HG03025 (cell line): ENCODE results near the gene NHERF2.

ENCODE experiments used
- ATAC-seq: cut with Tn5 transposase; IDR thresholded peaks from one replicate; pipeline ENCODE4 v1.9.1; 2021; ENCODE audit warnings: mild to moderate bottlenecking, moderate library complexity; ENCODE audit not compliant: unreplicated experiment, low FRiP score

Gene NHERF2

DNA sequence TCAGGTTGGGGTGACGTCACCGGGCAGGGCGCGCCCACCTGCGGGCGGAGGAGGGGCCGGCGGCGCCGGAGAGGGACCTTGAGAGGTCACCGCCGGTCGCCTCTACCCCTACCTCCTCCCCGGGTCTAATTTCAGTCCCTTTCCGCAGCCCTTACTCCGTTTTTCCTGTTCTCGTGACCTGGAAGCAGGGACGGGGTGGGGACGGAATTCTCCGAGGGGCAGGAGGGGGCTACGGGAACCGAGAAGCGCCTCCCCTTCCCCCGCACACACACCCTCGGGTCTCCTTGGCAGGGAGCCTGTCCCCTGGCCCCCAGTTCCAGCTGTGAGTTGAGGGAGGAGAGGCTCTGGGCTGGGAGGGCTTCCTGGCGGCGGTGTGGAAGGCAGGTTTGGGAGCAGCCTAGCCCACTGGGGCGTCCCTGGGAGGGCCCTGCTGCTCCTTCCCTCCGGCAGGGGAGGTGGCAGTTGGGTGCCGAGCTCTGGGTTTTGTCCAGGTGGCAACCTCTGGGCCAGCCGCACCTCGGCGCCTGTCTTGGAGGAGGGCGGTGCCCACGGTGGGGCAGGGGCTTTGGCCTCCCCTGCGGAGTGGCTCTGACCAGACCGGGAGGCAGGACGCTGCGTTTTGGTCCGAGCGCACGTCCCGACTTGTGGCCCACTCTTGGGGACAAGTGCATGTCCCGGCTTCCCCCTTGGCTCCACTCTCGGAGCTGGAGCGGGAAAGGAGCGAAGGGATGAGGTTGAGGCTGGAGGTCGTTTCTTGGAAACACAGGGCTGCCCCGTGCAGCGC is 36.2 kb upstream of the NHERF2 start:
- ATAC-seq: no peak

DNA sequence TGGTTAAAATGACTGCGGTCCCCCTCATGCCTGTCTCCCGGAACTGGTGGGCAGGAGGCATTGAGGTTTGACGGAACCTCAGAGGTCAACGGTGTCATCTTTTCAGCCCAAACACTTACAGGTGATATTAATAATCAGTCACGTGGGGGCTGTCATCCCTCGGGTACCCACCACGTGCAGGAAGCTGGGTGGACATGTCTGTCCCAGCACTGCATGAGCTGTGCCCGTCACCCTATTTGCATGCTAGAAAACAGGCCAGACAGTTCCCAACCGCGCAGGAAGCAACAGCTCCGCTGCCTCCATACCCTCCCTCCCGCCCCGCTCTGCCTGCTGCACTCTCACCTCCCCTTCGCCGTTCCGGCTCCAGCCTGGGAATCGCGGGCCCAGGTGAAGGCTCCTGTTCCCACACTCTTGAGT is 35.6 kb upstream of the NHERF2 start:
- ATAC-seq: no peak

DNA sequence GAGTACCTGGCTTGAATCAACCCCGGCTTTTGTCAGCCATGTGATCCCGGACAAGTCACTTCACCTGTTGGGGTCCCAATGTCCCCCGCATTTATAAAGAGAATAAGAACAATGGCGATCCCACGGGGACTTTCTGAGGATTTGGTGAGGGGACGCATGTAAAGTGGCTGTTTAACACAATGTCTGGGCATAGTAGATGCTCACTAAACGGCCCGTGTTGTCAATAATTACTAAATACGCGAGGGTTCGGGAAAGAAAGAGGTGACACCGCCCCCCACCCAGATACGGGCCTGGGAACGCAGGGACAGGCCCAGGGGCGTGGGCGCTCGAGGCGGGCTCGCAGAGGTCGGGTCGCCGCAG is 35.1 kb upstream of the NHERF2 start:
- no peak for ATAC-seq

DNA sequence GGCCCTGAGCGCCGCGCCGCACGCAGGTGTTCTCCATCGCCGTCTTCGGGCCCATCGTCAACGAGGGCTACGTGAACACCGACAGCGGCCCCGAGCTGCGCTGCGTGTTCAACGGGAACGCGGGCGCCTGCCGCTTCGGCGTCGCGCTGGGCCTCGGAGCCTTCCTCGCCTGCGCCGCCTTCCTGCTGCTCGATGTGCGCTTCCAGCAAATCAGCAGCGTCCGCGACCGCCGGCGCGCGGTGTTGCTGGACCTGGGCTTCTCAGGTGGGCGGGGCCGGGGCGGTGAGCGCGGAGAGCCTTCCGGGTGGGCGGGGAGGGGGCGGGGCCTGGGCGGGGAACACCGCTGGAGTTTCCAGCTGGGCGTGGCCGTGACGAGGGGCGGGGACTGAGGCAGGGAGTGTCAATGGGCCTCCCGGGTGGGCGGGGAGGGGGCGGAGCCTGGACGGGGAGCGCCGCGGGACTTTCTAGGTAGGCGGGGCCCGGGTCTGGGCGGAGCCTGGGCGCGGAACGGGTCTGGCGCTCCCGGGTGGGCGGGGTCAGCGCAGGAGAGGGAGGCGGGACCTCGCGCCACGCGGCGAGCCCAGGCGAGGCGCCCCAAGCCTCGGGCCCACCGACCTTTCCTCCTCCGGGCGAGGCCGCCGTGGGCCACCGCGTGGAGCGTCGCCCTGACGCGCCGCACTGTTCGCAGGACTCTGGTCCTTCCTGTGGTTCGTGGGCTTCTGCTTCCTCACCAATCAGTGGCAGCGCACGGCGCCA is 34.6 kb upstream of the NHERF2 start:
- peak; percentile 42 for ATAC-seq

DNA sequence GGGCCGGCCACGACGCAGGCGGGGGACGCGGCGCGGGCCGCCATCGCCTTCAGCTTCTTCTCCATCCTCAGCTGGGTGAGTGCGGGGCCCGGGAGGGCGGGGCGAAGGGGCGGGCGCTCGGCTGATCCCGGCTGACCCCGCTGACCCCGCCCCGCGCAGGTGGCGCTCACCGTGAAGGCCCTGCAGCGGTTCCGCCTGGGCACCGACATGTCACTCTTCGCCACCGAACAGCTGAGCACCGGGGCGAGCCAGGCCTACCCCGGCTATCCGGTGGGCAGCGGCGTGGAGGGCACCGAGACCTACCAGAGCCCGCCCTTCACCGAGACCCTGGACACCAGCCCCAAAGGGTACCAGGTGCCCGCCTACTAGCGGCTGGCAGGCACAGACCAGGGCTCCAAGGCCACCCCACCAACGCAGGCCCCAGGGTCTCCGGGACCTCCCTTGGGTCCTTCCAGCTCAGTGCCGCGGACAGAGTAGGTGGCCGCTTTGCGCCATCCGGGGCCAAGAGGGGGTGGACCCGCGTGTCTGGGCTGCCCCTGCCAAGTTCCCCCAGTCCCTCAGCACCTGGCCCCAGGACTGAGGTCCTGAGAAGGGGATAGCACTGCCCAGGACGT is 33.9 kb upstream of the NHERF2 start:
- ATAC-seq: no peak

DNA sequence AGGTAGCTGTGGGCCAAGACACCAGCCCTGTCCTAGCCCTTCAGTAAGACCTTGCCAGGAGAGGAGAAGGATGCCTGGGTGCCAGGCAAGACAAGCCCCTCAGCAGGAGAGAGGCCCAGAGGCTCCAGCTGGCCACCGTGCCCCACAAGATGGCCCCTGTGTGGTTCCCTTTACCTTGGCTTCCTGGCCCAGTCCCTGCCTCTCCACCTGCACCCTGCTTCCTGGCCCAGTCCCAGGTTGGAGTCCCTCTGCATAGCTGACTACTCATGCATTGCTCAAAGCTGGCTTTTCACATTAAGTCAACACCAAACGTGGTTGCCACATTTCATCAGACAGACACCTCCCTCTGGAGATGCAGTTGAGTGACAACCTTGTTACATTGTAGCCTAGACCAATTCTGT is 33.0 kb upstream of the NHERF2 start:
- no peak for ATAC-seq

DNA sequence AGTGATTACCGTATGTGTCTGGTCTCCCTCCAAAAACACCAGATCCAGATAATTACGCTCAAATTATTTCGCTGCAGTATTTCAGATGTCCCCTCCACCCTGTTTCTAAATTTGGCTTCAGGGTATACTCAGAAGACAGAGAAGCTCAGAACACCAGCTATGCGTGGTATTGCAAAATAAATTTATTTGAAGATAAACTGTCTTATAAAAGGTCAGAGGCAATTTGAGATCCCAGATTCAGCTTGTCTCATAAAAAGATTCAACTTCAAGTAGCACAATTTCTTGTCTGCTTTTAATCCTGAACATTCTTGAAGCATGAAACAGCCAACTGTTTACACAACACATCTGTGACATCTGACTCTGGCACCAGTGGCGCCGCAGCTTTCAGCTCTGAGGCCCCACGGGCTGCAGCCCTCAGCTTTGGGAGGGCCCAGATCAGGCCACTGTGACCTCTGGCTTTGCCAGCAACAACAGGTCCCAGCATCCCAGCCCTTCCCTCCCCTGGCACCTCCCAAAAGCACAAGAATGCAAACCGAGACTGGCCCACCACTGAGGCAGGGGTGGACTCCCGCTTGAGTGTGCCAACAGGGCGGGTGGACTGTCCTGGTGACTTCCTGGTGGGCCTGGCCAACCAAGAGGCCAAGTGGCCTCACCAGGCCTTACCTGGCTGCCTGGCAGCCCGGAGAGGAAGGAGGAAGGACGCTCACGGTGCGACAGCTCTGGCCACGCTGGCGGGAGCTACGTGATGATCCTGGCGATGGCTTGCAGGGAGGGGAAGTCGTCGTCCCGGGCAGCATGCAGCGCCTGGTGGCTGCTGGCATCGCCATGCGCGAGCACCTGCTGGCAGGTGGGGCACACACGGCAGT is 29.0 kb upstream of the NHERF2 start:
- no peak for ATAC-seq

DNA sequence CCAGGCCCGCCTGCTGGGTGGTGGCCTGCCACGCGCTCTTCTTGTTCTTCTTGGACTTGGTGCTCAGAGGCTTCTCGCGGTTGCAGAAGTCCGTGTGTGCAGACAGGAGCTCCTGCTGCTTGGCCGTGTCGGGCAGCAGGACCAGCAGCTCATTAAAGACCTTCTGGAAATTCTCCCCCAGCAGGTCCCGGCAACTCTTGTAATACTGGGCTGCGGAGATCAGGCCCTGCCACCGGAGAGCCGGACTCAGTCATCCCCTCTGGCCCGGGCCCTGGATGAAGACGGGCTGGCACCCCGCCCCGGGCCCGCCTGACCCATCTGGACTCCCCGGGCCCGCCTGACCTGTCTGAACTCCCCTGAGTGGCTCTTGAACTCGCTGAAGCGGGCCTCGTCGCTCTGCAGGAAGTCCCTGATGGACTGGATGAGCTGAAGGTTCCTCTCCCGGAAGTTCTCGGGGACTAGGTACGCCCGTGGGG is 28.3 kb upstream of the NHERF2 start:
- ATAC-seq: no peak

DNA sequence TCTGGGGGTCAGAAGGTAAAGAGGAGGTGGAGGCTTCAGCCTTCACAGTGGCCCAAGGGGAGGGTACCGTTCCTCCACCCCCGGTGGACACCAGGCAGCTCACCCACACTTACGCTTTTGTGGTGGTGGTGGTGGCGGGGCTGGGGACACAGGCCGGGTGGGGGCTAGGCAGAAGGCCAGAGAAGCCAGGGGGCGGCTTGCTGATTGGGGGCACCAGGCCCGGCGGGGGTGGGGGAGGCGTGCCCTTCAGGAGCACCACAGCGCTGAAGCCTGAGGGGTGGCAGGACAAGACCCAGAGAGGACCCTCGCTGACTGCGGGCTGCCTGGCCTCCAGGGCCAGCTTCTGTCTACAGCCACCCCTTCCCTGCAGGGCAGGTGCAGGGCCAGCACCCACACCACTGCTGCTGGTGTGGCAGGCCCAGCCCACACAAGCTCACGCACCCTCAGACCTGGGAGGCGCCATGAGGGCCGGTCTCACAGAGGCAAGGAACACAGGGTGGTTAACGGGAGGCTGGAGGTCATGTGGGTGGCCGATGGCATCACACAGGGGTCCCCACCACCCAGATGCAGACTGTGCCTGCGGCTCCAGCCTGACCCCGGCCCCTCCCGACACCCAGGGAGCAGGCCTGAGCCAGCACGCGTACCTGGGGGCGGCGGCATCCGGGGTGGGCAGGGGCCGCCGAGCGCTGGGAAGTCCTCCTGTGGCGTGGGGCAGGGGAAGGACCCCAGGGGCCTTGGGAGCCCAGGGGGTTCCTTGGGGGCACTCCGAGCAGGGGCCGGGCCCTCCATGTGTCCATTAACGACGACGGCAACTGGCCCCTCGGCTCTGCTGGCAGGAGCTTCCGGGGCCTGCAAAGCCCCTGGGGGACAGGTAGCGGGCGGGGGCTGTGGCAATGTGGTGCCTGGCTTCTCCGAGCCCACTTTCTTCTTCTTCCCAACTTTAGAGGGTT is 27.6 kb upstream of the NHERF2 start:
- ATAC-seq: no peak

DNA sequence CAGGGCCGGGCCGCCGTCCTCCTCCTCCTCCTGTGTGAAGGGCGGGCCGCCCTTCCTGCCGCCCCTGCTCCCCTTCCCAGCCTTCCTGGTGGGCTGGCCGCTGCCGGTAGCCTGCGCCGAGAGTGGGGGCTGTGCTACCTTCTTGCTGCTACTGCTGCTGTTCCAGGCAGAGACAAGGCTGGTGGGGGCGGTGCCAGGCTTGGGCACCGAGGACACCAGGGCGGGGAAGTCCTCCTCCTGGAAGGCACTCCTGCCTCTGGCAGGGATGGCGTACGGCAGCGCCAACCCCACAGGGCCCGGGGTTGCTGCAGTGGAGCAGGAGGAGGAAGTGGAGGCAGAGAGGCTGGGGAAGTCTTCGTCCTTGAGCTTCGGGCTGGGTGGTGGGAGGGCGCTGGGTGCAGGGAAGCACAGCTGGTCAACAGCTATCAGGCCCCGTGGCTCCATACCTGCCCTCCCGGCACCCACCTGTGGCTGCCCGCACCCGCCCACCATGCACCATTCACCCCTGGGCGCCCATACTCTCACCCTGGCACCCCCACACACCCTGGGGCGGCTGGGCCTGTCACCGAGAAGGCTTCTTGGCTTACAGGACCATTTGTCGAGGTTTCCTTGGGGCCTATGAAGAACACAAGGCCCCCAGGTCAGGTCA is 26.7 kb upstream of the NHERF2 start:
- no peak for ATAC-seq

DNA sequence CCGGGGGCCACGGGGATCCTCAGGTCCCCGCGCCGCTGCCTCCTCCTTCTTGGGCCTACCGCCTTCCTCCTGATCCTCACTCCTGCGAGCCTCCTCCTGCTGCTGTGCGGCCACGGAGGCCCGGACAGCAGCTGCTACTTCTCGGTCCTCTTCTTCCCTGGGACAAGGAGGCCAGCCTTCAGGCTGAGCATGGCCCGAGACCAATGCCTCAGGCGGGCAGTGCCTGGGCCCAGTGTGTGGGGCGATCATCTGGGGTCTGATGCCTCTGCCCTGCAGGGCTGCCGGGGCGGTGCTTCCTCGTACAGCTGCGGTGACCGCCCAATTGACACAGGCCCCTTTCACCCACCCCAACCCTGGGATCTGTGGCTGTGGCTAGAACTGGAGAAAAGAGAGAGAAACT is 25.7 kb upstream of the NHERF2 start:
- ATAC-seq: no peak

DNA sequence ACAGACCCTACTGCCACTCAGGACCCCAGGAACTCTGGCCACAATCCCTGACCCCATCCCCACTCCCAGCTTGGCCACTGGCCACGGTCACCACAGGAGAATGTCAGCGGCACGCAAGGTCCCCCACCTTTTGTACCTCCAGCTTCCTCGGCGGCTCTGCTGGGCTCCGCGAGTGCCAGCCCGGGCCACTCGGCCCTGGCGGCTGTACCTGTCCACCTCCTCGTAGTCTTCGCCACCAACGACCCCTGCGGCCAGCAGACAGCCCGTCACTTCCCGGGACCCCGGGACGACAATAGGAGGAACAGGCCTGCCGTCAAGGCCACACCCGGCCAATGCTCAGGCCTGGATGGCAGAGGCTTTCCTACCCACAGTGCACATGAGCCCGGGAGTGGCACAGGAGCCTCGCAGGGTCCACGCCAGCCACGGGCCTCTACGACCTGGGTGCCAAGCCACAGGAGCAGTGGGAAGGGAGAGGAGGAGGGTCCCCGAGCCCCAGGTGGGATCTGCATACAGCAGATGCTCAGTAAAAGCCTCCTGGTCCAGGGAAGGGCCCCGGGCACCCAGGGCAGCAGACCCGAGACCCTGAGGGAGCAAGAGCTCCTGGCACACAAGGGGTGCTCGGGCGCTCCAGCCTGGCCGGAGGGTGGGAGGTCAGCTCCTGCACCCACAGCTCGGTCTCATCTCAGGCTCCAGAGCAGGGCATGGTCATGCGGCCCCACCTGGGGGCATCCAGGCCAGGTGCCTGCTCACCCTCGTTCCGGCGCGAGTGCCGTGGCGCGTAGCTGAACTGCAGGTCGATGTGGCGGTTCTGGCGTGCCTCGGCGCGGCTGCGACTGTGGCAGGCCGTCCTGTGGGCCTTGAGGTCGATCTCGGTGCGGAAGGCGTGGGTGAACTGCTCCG is 25.0 kb upstream of the NHERF2 start:
- ATAC-seq: no peak

DNA sequence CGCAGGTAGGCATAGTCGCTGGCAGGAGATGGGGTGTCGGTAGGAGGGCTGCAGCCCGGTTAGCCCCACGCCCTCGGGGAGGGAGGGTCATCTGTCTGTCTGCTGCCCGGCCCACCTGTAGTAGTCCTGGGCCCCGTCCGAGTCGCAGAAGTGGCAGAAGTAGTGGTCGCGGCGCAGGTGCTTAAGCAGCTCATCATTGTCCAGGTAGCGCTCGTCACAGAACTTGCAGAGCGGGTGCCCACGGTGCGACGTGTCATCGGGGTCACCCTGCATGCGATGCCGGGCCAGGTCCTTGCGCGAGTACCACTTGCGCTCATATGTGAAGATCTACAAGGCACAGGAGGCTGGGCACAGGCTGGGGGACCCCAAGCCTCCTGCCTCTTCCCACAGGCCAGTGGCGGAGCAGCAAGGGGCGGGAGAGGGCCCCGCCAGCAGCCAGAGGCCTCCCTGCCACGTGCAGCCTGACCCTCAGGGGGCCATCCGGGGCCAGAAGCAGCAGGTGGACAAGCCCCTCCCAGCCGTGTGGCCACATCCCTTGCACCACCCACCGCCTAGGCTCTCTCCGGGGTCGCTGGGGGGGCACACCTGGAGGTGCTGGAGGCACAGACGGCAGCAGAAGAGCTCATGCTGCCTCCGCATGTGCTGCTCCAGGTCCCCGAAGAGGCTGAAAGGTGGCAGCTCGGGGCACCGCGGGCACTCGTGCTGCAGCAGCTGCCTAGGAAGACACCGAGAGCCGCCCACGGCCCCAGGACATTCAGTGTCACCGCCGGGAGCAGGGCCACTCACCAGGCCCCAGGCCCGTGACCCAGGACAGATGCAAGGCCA is 24.1 kb upstream of the NHERF2 start:
- ATAC-seq: no peak

DNA sequence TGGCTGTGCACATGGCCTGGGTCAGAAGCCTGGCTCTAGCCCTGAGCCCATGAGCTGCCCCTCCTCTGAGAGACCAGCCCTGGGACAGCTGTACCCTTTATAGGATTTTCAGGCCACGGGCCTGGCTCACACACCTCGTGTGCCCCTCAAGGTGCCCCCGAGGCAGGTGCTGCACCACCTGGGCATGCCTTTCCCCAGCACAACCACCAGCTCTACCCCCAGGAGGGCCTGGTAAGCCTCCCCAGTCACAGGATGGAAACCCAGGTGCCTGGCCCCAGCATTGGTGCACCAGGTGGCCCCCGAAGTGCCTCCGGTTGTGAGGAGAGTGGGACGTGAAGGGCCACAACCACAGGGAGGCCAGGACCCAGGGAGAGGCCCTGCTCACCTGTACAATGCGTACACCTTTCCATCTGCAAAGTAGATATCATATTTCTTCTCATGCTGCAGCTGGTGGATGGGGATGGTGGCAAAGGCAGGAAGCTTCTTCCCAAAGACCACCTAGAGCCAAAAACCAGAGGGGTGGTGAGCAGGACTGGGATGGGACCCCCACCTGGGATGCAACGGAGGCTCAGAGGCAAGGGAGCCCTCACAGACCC is 23.4 kb upstream of the NHERF2 start:
- ATAC-seq: no peak

DNA sequence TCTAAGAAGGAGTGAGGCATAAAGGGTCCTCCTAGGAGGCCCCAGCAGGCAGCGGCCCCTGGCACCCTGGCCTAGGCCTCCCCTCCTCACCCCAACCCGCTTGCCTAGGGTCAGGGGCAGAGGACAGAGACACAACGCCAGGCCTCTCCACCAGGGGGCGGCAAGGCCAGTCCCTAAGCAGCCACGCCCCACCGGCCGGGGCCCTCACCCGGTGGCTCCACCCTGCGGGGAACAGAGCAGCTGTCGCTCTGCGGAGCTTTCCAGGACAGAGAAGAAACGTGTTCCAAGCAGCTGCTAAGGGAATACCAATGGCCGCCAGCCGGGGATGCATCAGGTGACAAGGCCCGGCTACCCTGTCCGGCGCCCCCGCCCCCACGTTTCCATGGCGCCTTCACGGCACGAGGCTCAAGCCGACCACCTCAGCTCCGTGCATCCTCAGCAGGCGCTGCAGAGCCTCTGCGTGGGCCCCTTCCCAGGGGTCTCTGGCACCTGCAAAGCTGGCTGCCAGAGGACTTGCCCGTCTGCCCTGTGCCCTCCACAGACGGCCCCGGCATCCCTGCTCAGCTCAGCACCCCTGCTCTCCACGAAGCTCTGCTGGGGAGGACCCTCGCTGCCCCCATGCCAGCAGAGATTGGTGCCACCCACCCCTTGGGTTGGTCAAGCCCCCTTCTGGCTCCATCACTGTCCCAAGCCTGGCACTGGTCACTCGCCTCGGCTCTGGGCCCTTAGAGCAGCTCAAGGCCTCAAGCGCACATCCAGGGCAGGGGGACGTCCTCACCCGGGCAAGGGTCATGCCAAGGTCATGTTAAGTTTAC is 22.7 kb upstream of the NHERF2 start:
- no peak for ATAC-seq
